PC-9 (cell line): ENCODE results near the gene GPC5. TPM values are rescaled to one million over a fixed set of nuclear protein-coding genes. Genes with fewer than 3 reads are reported as not detected.

Experiments used
- BruUV-seq: library from RNA; stranded (reverse); fragments of 400-500 nt; replicated peaks from 2 replicates; lab custom pipeline; 2021; lab: Mats Ljungman, UMichigan
- CTCF ChIA-PET: fragments of 300-600 bp; sonication (Branson Sonifier 250); formaldehyde crosslinking; loops from one replicate; lab custom pipeline; 2022; ENCODE audit warnings: antibody characterized with exemption; lab: Charles Lee
- POLR2A ChIA-PET: fragments of 300-600 bp; sonication (Branson Sonifier 250); formaldehyde crosslinking; loops from one replicate; lab custom pipeline; 2022; ENCODE audit warnings: antibody characterized with exemption; ENCODE audit not compliant: unreplicated experiment; lab: Charles Lee
- DNase-seq, 2 experiments: peaks; one replicate each; pipeline versions ENCODE4 v3.0.0 to v3.0.0-alpha.2; 2015 to 2022; ENCODE audit warnings: mixed read lengths in 1 of 2
- H2AFZ ChIP-seq: fragments of 200-600 bp; sonication (generic); 2 replicates; pipeline ENCODE4 v1.8.1; 2017; ENCODE audit warnings: antibody characterized with exemption
- H3F3A ChIP-seq: fragments of 200-600 bp; sonication (generic); 2 replicates; pipeline ENCODE4 v1.8.1; 2017; ENCODE audit warnings: antibody characterized with exemption, mild to moderate bottlenecking, low read depth; ENCODE audit not compliant: insufficient read depth
- H3K27ac ChIP-seq: fragments of 200-600 bp; sonication (generic); 2 replicates; pipeline ENCODE4 v1.6.1; 2016; ENCODE audit warnings: mixed run types
- H3K27me3 ChIP-seq: fragments of 200-600 bp; sonication (generic); 2 replicates; pipeline ENCODE4 v1.6.1; 2016; ENCODE audit warnings: low read depth, mixed run types; ENCODE audit not compliant: insufficient read depth
- H3K36me3 ChIP-seq: fragments of 200-600 bp; sonication (generic); 2 replicates; pipeline ENCODE4 v1.6.1; 2016; ENCODE audit warnings: low read depth, mixed run types
- H3K4me1 ChIP-seq: fragments of 200-600 bp; sonication (generic); replicated peaks from 2 replicates; pipeline ENCODE4 v1.6.1; 2016; ENCODE audit warnings: mixed run types; ENCODE audit not compliant: insufficient read depth
- H3K4me2 ChIP-seq: fragments of 200-600 bp; sonication (generic); 2 replicates; pipeline ENCODE4 v1.6.1; 2017; ENCODE audit warnings: mixed run types
- H3K4me3 ChIP-seq: fragments of 200-600 bp; sonication (generic); 2 replicates; pipeline ENCODE4 v1.6.1; 2016; ENCODE audit warnings: mixed run types
- H3K79me2 ChIP-seq: fragments of 200-600 bp; sonication (generic); 2 replicates; pipeline ENCODE4 v1.6.1; 2017; ENCODE audit warnings: low read depth, mixed run types
- H3K9me2 ChIP-seq: fragments of 200-600 bp; sonication (generic); 2 replicates; pipeline ENCODE4 v1.8.1; 2017; ENCODE audit warnings: mild to moderate bottlenecking; ENCODE audit not compliant: insufficient read depth
- H3K9me3 ChIP-seq: fragments of 200-600 bp; sonication (generic); 2 replicates; pipeline ENCODE4 v1.8.1; 2016; ENCODE audit warnings: low read depth; ENCODE audit not compliant: insufficient read depth
- H4K20me1 ChIP-seq: fragments of 200-600 bp; sonication (generic); 2 replicates; pipeline ENCODE4 v1.8.1; 2017; ENCODE audit not compliant: insufficient read depth
- CTCF ChIP-seq: fragments of 200-600 bp; sonication (generic); conservative IDR thresholded peaks from 2 replicates; pipeline ENCODE4 v1.6.1; 2017; ENCODE audit warnings: mixed run types, antibody characterized with exemption, mild to moderate bottlenecking, moderate library complexity
- EZH2 ChIP-seq: fragments of 200-600 bp; sonication (generic); IDR thresholded peaks from 2 replicates; pipeline ENCODE4 v1.8.0; 2017; ENCODE audit warnings: antibody characterized with exemption, low read depth
- intact Hi-C: fragments of 100-400 bp; cut with micrococcal nuclease; formaldehyde crosslinking; loops from one replicate; pipeline ENCODE4 v1.10.0; 2022; ENCODE audit not compliant: unreplicated experiment
- total RNA-seq: library from RNA; stranded (reverse); gene quantifications from 2 replicates; pipeline ENCODE4 v1.2.3, GENCODE V29; 2021

GPC5 gene
- total RNA-seq, 1 experiment from 2014 or later: not detected

GRCh38 chr13:92804346-92804745, 1405.9 kb downstream of the GPC5 start:
- Histone ChIP-seq H3K36me3 (no peaks in the 10 kb centered on the region), H3K79me2 (no peaks in the 10 kb centered on the region), H3K27me3 (no peaks in the 10 kb centered on the region), H3K4me3 (no peak overlapping the region), H3K27ac (no peak overlapping the region), H3K9me2 (no peaks in the 10 kb centered on the region), H3F3A (no peaks in the 10 kb centered on the region), H3K9me3 (no peaks in the 10 kb centered on the region), H4K20me1 (no peaks in the 10 kb centered on the region), H3K4me1 (no peaks in the 10 kb centered on the region), H3K4me2 (no peak overlapping the region), H2AFZ (no peak overlapping the region)
- CTCF ChIA-PET: no interaction called here
- no TSS peak for BruUV-seq
- no peak for DNase-seq
- intact Hi-C loops: no loop called here
- POLR2A ChIA-PET: no interaction called here
- TF ChIP-seq EZH2 (no peak), CTCF (no peak)

DNA sequence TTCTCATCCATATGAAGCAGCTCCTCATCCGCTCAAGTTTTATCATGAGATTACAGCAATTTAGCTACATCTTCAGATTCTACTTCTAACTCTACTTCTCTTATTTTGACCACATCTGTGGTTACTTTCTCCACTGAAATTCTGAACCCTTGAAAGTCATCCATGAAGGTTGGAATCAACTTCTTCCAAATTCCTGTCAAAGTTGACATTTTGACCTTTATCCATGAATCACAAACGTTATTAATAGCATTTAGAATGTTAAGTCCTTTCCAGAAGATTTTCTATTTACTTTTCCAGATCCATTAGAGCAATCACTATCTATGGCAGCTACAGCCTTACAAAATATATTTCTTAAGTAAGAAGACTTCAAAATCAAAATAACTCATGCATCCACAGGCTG, 1406.5 kb downstream of the GPC5 start:
- H2AFZ ChIP-seq: no peak overlapping the region
- H3K36me3 ChIP-seq: no peaks in the 10 kb centered on the region
- ChIA-PET POLR2A (no interaction called here), CTCF (no interaction called here)
- no peaks in the 10 kb centered on the region for H3F3A ChIP-seq
- TF ChIP-seq EZH2 (no peak), CTCF (no peak)
- no peaks in the 10 kb centered on the region for H3K27me3 ChIP-seq
- H3K27ac ChIP-seq: no peak overlapping the region
- no peaks in the 10 kb centered on the region for H3K9me3 ChIP-seq
- H4K20me1 ChIP-seq: no peaks in the 10 kb centered on the region
- DNase-seq: no peak
- H3K4me2 ChIP-seq: no peak overlapping the region
- no peak overlapping the region for H3K4me3 ChIP-seq
- H3K79me2 ChIP-seq: no peaks in the 10 kb centered on the region
- intact Hi-C loops: no loop called here
- no peaks in the 10 kb centered on the region for H3K4me1 ChIP-seq
- H3K9me2 ChIP-seq: no peaks in the 10 kb centered on the region
- BruUV-seq: no TSS peak

DNA sequence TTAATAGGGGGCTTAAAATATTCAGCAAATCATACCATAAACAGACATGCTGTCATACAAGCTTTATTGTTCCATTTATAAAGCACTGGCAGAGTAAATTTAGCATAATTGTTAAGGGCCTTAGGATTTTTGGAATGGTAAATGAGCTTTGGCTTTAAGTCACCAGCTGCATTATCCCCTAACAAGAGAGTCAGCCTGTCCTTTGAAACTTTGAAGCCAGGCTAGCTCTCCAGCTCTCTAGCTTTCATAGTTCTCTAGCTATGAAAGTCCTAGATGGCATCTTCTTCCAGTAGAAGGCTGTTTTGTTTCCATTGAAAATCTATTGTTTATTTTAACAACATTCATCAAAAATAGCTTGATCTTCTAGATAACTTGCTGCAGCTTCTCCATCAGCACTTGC, 1407.3 kb downstream of the GPC5 start:
- Histone ChIP-seq H4K20me1 (no peaks in the 10 kb centered on the region), H3K9me3 (no peaks in the 10 kb centered on the region), H3K36me3 (no peaks in the 10 kb centered on the region), H3K4me3 (peak overlapping the region; percentile 49; the same call in 1 of the 2 replicates), H3K27ac (no peak overlapping the region), H2AFZ (peak overlapping the region; percentile 84), H3K4me2 (peak overlapping the region; percentile 72), H3F3A (no peaks in the 10 kb centered on the region), H3K4me1 (no peaks in the 10 kb centered on the region), H3K79me2 (no peaks in the 10 kb centered on the region), H3K9me2 (no peaks in the 10 kb centered on the region), H3K27me3 (no peaks in the 10 kb centered on the region)
- POLR2A ChIA-PET: no interaction called here
- no peak for TF ChIP-seq EZH2
- CTCF ChIA-PET: no interaction called here
- no peak for DNase-seq
- intact Hi-C loops: no loop called here
- BruUV-seq: no TSS peak

DNA sequence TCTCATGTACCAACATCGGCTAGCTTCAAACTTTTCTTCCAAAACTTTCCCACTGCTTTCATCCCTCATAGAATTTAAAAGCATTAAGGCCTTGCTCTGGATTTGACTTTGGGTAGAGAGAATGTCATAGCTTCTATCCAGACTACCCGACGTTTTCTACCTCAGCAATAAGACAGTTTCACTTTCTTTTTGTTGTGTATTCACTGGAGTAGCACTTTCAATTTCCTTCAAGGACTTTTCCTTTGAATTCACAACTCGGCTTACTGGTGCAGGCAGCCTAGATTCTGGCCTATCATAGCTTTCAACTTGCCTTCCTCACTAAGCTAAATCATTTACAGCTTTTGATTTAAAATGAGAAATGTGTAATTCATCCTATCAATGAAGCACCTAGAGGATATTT, 1407.8 kb downstream of the GPC5 start:
- Histone ChIP-seq H3K4me1 (no peaks in the 10 kb centered on the region), H3F3A (no peaks in the 10 kb centered on the region), H3K27me3 (no peaks in the 10 kb centered on the region), H3K9me3 (no peaks in the 10 kb centered on the region), H3K36me3 (no peaks in the 10 kb centered on the region), H3K4me3 (peak overlapping the region; percentile 49; the same call in 1 of the 2 replicates), H3K9me2 (no peaks in the 10 kb centered on the region), H2AFZ (peak overlapping the region; percentile 84), H3K27ac (no peak overlapping the region), H4K20me1 (no peaks in the 10 kb centered on the region), H3K79me2 (no peaks in the 10 kb centered on the region), H3K4me2 (peak overlapping the region; percentile 72)
- DNase-seq: no peak
- POLR2A ChIA-PET: no interaction called here
- TF ChIP-seq EZH2 (no peak), CTCF (no peak)
- BruUV-seq: no TSS peak
- CTCF ChIA-PET: no interaction called here
- intact Hi-C loops: no loop called here
